ENCODE data around the gene APOD.
"Not testable (repeated sequence)": the region's sequence is repeated elsewhere in the genome, so short reads cannot be mapped to it uniquely, and the experiment has no call there.

The APOD gene

GRCh38 chr3:195583831-195584542, at the start of gene APOD:
Gene APOD (minus strand): TSS chr3:195583940. CDS start chr3:195579461, 4,479 bp downstream.
- no peak for DNase-seq

GRCh38 chr3:195633351-195633750, 49.6 kb upstream of the APOD start:
- DNase-seq = not testable (repeated sequence)

DNA sequence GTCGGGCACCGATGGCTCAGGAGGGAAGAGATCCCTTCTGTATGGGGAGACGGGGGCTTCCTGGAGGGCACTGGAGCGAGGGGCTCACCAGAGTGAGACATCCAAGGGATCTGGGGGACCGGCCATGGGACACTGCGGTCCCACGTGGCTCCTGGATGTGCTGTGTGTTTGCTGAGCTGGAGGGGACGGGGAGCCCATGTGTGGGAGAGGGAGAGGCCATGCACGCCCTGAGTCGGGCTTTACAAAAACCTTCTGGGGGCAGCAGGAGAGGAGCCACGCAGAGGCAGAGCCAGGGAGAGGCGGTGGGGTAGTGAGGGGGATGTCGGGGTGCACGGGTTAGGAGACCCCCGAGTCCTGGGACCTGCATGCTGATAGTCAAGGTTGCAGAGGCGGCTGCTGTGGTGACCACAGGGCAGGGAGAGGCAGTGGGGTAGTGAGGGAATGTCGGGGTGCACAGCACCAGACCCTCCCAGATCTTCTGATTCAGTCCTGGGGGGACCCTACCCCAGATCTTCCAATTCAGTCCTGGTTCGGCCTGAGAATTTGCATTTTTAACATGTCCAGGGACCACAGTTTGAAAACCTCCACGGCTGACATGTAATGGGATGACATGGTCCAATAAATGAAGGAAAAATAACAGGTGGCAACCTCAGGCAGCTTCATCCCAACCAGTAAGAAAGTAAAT, 48.9 kb upstream of the APOD start:
- DNase-seq = not testable (repeated sequence)

GRCh38 chr3:195632046-195632445, 48.3 kb upstream of the APOD start:
- not testable (repeated sequence) for DNase-seq

DNA sequence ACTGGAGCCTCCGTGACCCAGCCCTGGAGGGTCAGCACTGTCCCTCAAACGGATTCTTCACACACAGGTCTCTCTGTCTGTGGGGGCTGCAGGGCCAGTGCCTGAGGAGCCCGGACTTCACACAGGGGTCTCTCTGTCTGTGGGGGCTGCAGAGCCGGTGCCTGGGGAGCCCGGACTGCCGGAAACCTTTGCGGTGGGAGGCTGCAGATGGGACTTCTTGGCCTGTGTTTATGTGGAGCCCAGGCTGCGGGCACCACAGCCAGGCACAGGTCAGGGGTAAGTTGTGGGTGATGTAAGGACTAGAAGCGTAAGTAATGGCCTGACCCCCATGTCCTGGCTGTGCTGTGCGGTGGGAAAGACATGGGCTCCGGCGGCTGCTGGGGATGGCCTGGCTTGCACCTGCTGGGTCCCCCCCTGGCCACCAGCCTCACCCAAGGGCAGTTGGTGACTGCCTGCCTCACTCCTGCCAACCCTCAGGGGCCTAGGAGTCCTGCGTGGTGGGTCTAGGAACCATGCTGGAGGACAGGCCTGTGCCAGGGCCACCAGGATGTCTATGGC, 47.3 kb upstream of the APOD start:
- DNase-seq = not testable (repeated sequence)

DNA sequence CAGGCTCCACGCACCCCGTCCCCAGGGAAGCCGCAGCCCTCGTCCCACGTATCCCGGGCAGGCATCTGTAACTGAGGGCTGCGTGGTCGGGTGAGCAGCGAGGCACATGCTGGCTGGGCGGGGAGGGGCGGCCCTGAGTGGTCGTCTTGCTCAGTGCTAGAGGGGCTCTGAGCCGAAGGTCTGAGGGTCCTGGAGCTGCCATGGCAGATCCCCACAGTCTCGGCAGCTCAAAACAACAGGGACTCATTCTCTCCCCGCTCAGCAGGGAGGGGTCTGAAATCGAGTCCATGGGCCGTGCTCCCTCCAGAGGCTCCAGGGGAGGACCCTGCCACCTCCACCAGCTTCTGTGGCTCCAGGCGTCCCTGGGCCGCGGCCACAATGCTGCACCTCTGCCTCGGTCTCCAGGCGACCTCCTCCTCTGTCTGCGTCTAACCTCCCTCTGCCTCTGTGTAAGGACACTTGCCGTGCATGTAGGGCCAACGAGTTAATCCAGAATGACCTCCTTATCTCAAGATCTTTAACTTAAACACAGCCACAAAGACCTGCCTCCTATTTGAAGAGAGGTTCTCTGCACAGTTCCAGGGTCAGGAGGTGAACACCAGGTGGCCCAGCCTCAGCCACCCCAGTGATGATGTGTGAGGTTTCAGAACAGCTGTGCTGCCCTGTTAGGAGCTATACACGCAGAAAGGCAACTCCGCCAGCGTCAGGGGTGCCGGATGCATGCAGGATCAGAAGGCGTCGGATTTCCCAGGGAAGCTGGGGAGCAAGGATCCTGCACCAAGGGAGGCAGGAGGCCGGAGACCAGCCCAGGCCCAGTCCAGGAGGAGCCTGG, 46.6 kb upstream of the APOD start:
- DNase-seq = not testable (repeated sequence)

DNA sequence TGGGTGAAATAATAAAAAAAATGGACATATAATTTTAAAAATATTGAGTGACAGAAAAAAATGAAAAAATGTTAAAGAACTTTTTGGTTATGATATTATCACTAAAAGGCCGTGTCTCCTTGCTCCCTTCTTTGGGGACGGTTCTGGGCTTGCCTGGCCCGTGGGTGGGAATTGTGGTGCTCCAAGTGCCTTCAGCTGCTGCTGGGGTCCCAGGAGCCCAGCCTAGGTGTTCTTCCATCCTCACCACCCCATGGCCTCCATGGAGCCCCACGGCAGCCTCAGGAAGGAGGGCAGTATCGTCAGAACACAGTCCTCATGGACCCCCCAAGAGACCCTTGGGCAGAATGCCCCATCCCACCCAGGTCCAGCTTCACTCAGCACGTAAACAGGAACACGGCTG, 45.9 kb upstream of the APOD start:
- not testable (repeated sequence) for DNase-seq

DNA sequence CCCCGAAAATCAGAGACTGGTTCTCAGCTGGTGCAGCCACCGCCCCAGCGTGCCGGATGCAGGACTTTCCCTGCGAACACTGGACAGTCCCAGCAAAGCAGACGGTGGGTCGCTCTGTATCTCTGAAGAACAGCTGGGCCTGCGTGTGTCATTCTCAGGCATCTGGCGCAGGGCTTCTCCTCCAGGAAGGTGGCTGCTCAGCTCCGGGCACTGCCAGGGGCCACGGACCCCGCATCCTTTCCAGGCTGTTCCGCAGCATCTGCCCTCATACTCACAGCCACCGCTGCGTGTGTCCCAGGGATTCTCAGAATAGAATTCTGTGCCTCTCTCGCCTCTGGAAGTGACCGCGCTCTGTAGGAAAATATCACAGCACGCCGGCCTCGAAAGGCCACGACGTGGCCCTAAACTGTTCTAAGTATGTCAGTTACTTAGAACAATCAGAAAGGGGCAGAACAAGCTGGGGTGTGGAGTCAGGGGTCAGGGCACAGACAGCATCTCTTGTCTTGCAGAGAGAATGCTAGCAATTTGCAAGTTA, 44.7 kb upstream of the APOD start:
- not testable (repeated sequence) for DNase-seq

GRCh38 chr3:195627515-195628385, 44.0 kb upstream of the APOD start:
- DNase-seq = not testable (repeated sequence)

- DNase-seq = peak; percentile 37
Measured at GRCh38 chr3:195624603-195625560, 41.1 kb upstream of the APOD start.

DNA sequence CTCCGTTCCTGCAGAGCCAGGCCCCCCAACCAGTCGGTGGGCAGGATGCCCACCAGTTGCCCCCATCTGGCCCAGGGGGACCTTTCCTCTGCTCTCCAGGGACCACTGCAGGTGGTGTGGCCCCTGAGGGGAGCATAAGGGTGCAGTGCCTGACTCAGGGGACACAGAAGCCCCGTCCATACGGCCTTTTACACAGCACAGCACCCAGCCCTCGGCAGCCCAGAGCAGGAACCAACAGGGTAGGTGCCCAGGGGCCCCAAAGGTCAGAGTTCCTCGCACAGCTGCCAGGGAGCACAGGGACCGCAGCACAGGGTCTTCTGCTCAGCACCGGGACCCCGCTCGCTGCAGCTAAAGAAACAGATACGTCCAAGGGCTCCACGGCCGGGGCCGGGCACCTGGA, 40.4 kb upstream of the APOD start:
- DNase-seq = not testable (repeated sequence)

- DNase-seq = not testable (repeated sequence)
Measured at GRCh38 chr3:195623217-195623965, 39.7 kb upstream of the APOD start.

- DNase-seq = not testable (repeated sequence)
Measured at GRCh38 chr3:195622523-195623170, 38.9 kb upstream of the APOD start.

DNA sequence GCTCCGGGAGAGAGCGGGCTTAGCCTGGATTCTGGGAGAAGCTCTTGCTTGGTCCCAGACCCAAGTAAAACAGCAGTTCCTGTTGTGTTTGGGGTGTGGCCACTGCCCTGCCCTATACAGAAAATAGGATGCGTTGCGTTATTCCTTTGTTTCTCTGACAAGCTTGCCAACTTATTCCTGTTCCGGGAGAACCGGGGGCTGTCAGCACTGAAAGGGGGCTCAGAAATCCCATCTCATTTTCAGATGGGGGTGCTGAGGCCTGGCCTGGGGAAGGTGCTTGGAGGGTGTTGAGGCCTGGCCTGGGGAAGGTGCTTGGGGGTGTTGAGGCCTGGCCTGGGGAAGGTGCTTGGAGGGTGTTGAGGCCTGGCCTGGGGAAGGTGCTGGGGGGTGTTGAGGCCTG, 38.3 kb upstream of the APOD start:
- DNase-seq = not testable (repeated sequence)

DNA sequence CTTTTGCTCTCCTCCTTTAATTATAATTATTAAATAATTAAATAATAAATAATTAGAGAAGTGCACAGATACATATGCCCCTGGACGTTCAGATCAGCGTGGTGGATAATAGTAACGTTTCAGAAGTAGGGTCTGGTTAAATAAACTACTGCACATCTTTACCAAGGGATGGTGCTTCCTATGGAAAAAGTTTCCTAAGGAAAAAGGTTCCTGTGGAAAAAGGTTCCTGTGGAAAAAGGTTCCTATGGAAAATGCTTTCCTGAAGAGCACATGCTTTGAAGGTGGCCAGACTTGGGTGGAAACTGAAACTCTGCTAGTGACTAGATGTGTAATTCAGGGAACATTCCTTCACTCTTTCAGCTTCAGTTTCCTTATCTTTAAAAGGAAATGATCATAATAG, 37.4 kb upstream of the APOD start:
- DNase-seq = not testable (repeated sequence)

- not testable (repeated sequence) for DNase-seq
Measured at GRCh38 chr3:195620476-195620875, 36.7 kb upstream of the APOD start.

- not testable (repeated sequence) for DNase-seq
Measured at GRCh38 chr3:195619591-195620369, 36.0 kb upstream of the APOD start.

Data from activated naive CD4-positive, alpha-beta T cell treated with Interleukin-2 at 50 U/mL for 16 hours (primary cell).